H1 (cell line): ENCODE measurements around the gene RAPGEF6. TPM values are rescaled to one million over a fixed set of nuclear protein-coding genes. Genes with fewer than 3 reads are reported as not detected.

Experiments used
- POLR2A ChIP-seq, 2 experiments: IDR thresholded peaks; 1 replicate in 1 of 2; 2 replicates in 1 of 2; pipeline ENCODE4 v1.6.1; 2011; ENCODE audit warnings: low read depth in 2 of 2, low read length in 2 of 2, mild to moderate bottlenecking in 2 of 2; ENCODE audit errors: control extremely low read depth in 1 of 2
- RFX5 ChIP-seq: IDR thresholded peaks from 2 replicates; pipeline ENCODE4 v1.6.1; 2011; ENCODE audit warnings: low read depth, low read length, improper control_type of control experiment, borderline replicate concordance
- RNF2 ChIP-seq: fragments of 200-900, 300-1000 bp; sonication (generic); IDR thresholded peaks from 2 replicates; pipeline ENCODE4 v1.7.1; 2016; ENCODE audit warnings: borderline replicate concordance, low read depth, mild to moderate bottlenecking, antibody characterized with exemption, low read length; ENCODE audit not compliant: poor library complexity, severe bottlenecking; ENCODE audit errors: missing control alignments
- polyA plus RNA-seq, 7 experiments: library from polyadenylated mRNA; depleted of rRNA in 3 of 7; stranded (reverse) in 5 of 7; unstranded in 2 of 7; fragments of >200 nt in 5 of 7; fragments of 200-250 nt in 2 of 7; gene quantifications; 1 replicate in 5 of 7; 2 replicates in 1 of 7; 4 replicates in 1 of 7; pipeline versions ENCODE4 v1.2.1 to v1.2.3, GENCODE V29; 2011 to 2013; ENCODE audit warnings: missing spikeins in 2 of 7, mixed read lengths in 2 of 7
- total RNA-seq: library from RNA; stranded (reverse); fragmentation: NEBNext Ultra II Directional; extraction: Animal tissue kit (Norgen Biotek cat#: 25700); gene quantifications from 2 replicates; pipeline ENCODE4 v1.2.1, GENCODE V29; 2021

Gene RAPGEF6
- total and polyA plus RNA-seq, 2 of the 8 experiments (the other 6 are each of a cell fraction or from before 2014, with no cell fraction given) = 4.8 to 20.0 TPM

DNA sequence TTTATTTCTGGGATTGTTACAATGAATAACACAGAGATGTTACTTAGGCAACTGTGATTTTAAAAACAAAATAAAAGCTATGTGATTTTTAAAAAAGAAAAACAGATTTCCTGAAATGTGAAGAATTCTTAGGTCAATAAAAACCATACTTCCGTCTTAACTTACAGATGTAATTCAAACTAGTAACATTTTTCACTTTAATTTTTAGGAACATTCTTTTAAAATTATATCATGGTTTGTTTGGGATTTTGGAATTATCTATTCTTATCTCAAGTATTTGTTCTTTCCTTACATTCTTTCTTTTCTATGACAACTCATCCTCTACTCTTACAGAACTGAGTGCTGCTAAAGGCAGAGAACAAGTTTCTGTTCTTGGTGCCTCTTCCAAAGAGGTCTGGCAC, 159.5 kb downstream of the RAPGEF6 start (continued):
- no peak for TF ChIP-seq RFX5
- no peak for TF ChIP-seq RNF2
- TF ChIP-seq POLR2A (IDR thresholded peaks at IDR 0.05; ENCODE audit: control extremely low read depth in 1 of 2, low read depth in 2 of 2, low read length in 2 of 2) = no peak
